ENCODE measurements around the gene GRB2. TPM values are rescaled to one million over a fixed set of nuclear protein-coding genes. Genes with fewer than 3 reads are reported as not detected.
A peak's percentile ranks its signal among the peaks of the same experiment; 100 is the strongest.

GRB2 gene
- total and polyA plus RNA-seq, 2 experiments from 2014 or later = 89.0 to 112 TPM

- TF ChIP-seq ZNF462 (CRISPR knock-in tag; IDR thresholded peaks at IDR 0.05) = no peak
Observed at GRCh38 chr17:75352079-75352569, 53.4 kb downstream of the GRB2 start (continued).

GRCh38 chr17:75350706-75351105 lies 54.8 kb downstream of the GRB2 start:
- Histone ChIP-seq H3F3A (replicated peaks; ENCODE audit: low read depth) (peaks cover 8% of the 10 kb centered on the region), H3K4me1 (ENCODE audit: insufficient read depth) (peaks cover 49% of the 10 kb centered on the region), H3K4me3 (no peak overlapping the region), H3K79me2 (replicated peaks; ENCODE audit: insufficient read depth) (peaks cover 84% of the 10 kb centered on the region), H3K4me2 (peak overlapping the region; percentile 42), H3K27me3 (ENCODE audit: insufficient read depth) (no peaks in the 10 kb centered on the region), H3K27ac (ENCODE audit: low read depth) (peak overlapping the region; percentile 77), H4K20me1 (replicated peaks; ENCODE audit: insufficient read depth) (no peaks in the 10 kb centered on the region; the same call in 1 of the 2 replicates), H3K9me2 (ENCODE audit: insufficient read depth) (no peaks in the 10 kb centered on the region), H3K36me3 (ENCODE audit: insufficient read depth) (no peaks in the 10 kb centered on the region), H2AFZ (no peak overlapping the region)
- Mint-ChIP-seq H3K9me3 (peaks cover 8% of the 10 kb centered on the region), H3K4me3 (peak overlapping the region; percentile 18; the same call in 1 of the 3 replicates), H3K27me3 (ENCODE audit: insufficient read depth, low read depth, poor library complexity) (peaks cover 3% of the 10 kb centered on the region), H3K4me1 (peaks cover 46% of the 10 kb centered on the region), H3K27ac (peak overlapping the region; percentile 78), H3K36me3 (ENCODE audit: low read depth) (peaks cover 11% of the 10 kb centered on the region)
- peak; percentile 85 for DNase-seq (ENCODE audit: low spot score)
- peak; percentile 36 for ATAC-seq
- no peak for TF ChIP-seq ZNF462 (CRISPR knock-in tag; IDR thresholded peaks at IDR 0.05)
- TF ChIP-seq CREB1 (CRISPR knock-in tag; IDR thresholded peaks at IDR 0.05; ENCODE audit: low read depth) = no peak
- no peak for TF ChIP-seq EZH2phosphoT487 (IDR thresholded peaks at IDR 0.05; ENCODE audit: unreplicated experiment)
- no peak for TF ChIP-seq JUNB (IDR thresholded peaks at IDR 0.05; ENCODE audit: unreplicated experiment)
- TF ChIP-seq STAT1 (IDR thresholded peaks at IDR 0.05; ENCODE audit: unreplicated experiment) = no peak

Data from GM23338 (cell line).